OCI-LY7 (cell line): Measurements from ENCODE around the gene FCER1G. TPM values are rescaled to one million over a fixed set of nuclear protein-coding genes. Genes with fewer than 3 reads are reported as not detected.
"Not testable (repeated sequence)": the region's sequence is repeated elsewhere in the genome, so short reads cannot be mapped to it uniquely, and the experiment has no call there.

ENCODE experiments used
- BruUV-seq: library from RNA; stranded (reverse); fragments of 400-500 nt; replicated peaks from 2 replicates; lab custom pipeline; 2021; lab: Mats Ljungman, UMichigan
- CTCF ChIA-PET: fragments of 300-600 bp; sonication (Branson Sonifier 250); formaldehyde crosslinking; loops from one replicate; lab custom pipeline; 2022; ENCODE audit warnings: antibody characterized with exemption; ENCODE audit not compliant: unreplicated experiment; lab: Charles Lee
- POLR2A ChIA-PET: fragments of 300-600 bp; sonication (Branson Sonifier 250); formaldehyde crosslinking; loops from one replicate; lab custom pipeline; 2022; ENCODE audit warnings: antibody characterized with exemption; lab: Charles Lee
- DNase-seq: peaks from one replicate; pipeline ENCODE4 v3.0.0-alpha.2; 2015; ENCODE audit warnings: low spot score
- H2AFZ ChIP-seq: fragments of 200-600 bp; sonication (generic), shearing (Covaris generic); 2 replicates; pipeline ENCODE4 v1.6.1; 2014; ENCODE audit warnings: mild to moderate bottlenecking, antibody characterized with exemption, low read length, moderate library complexity
- H3K27ac ChIP-seq: fragments of 200-600 bp; sonication (generic); 2 replicates; pipeline ENCODE4 v1.5.1; 2014; ENCODE audit warnings: mixed run types, low read depth, mild to moderate bottlenecking, moderate library complexity, low read length, inconsistent platforms; ENCODE audit not compliant: poor library complexity, severe bottlenecking
- H3K36me3 ChIP-seq: fragments of 200-600 bp; sonication (generic); 2 replicates; pipeline ENCODE4 v1.6.1; 2014; ENCODE audit warnings: mild to moderate bottlenecking, antibody characterized with exemption, low read length, moderate library complexity, mixed read lengths; ENCODE audit not compliant: insufficient read depth
- H3K4me1 ChIP-seq: fragments of 200-600 bp; sonication (generic); 2 replicates; pipeline ENCODE4 v1.5.1; 2014; ENCODE audit warnings: mild to moderate bottlenecking, low read length; ENCODE audit not compliant: insufficient read depth, poor library complexity, severe bottlenecking
- H3K4me2 ChIP-seq: fragments of 200-600 bp; sonication (generic); 2 replicates; pipeline ENCODE4 v1.6.1; 2014; ENCODE audit warnings: mild to moderate bottlenecking, low read length
- H3K4me3 ChIP-seq: fragments of 200-600 bp; sonication (generic); 2 replicates; pipeline ENCODE4 v1.5.1; 2014; ENCODE audit warnings: mild to moderate bottlenecking, low read depth, low read length; ENCODE audit not compliant: poor library complexity, severe bottlenecking
- H3K79me2 ChIP-seq: fragments of 200-600 bp; sonication (generic); 2 replicates; pipeline ENCODE4 v1.6.1; 2016; ENCODE audit warnings: low read depth, mild to moderate bottlenecking, low read length, moderate library complexity, mixed read lengths; ENCODE audit not compliant: insufficient read depth
- H3K9me2 ChIP-seq: fragments of 200-600 bp; sonication (generic); 2 replicates; pipeline ENCODE4 v1.6.1; 2016; ENCODE audit warnings: mild to moderate bottlenecking, low read length, mixed read lengths; ENCODE audit not compliant: insufficient read depth
- H3K9me3 ChIP-seq: fragments of 200-600 bp; sonication (generic); 2 replicates; pipeline ENCODE4 v1.6.1; 2014; ENCODE audit warnings: mild to moderate bottlenecking, mixed run types, low read length, mixed read lengths
- H4K20me1 ChIP-seq: fragments of 200-600 bp; sonication (generic); 2 replicates; pipeline ENCODE4 v1.6.1; 2014; ENCODE audit warnings: mild to moderate bottlenecking, antibody characterized with exemption, low read length, moderate library complexity, mixed read lengths; ENCODE audit not compliant: insufficient read depth
- CTCF ChIP-seq: fragments of 200-600 bp; sonication (generic); conservative IDR thresholded peaks from 2 replicates; pipeline ENCODE4 v1.5.1; 2014; ENCODE audit warnings: mild to moderate bottlenecking, antibody characterized with exemption, low read length, moderate library complexity, mixed read lengths
- EZH2phosphoT487 ChIP-seq: fragments of 200-600 bp; sonication (generic); IDR thresholded peaks from 2 replicates; pipeline ENCODE4 v1.6.1; 2018; ENCODE audit warnings: low read depth, borderline replicate concordance, mild to moderate bottlenecking, mixed run types, antibody characterized with exemption, low read length, moderate library complexity, mixed read lengths
- intact Hi-C: fragments of 100-400 bp; cut with micrococcal nuclease; formaldehyde crosslinking; loops from one replicate; pipeline ENCODE4 v1.10.0; 2022; ENCODE audit not compliant: unreplicated experiment
- total RNA-seq, 2 experiments: library from RNA; depleted of rRNA in 1 of 2; stranded (reverse); fragments of >200 nt in 1 of 2; shearing (Covaris generic) in 1 of 2; gene quantifications; 2 replicates each; pipeline ENCODE4 v1.2.3, GENCODE V29; 2014 to 2022

Gene FCER1G
- total RNA-seq, 2 experiments from 2014 or later, result 0.88 to 3.2 TPM

GRCh38 chr1:161241682-161242081, 26.6 kb downstream of the FCER1G start:
- Histone ChIP-seq H3K4me2 (no peak overlapping the region), H4K20me1 (no peaks in the 10 kb centered on the region), H3K27ac (no peak overlapping the region), H2AFZ (no peak overlapping the region), H3K9me3 (no peaks in the 10 kb centered on the region), H3K36me3 (no peaks in the 10 kb centered on the region), H3K4me1 (no peaks in the 10 kb centered on the region), H3K79me2 (no peaks in the 10 kb centered on the region), H3K4me3 (no peak overlapping the region), H3K9me2 (no peaks in the 10 kb centered on the region)
- no peak for DNase-seq
- CTCF ChIA-PET, result no interaction called here
- TF ChIP-seq CTCF (no peak), EZH2phosphoT487 (no peak)
- intact Hi-C loops, result no loop called here
- POLR2A ChIA-PET, result no interaction called here
- no TSS peak for BruUV-seq

GRCh38 chr1:161242313-161242712, 27.2 kb downstream of the FCER1G start:
- TF ChIP-seq CTCF (no peak), EZH2phosphoT487 (no peak)
- H3K4me1 ChIP-seq, result no peaks in the 10 kb centered on the region
- no TSS peak for BruUV-seq
- no peaks in the 10 kb centered on the region for H3K36me3 ChIP-seq
- no peaks in the 10 kb centered on the region for H3K79me2 ChIP-seq
- H4K20me1 ChIP-seq, result no peaks in the 10 kb centered on the region
- ChIA-PET CTCF (no interaction called here), POLR2A (no interaction called here)
- H3K9me3 ChIP-seq, result no peaks in the 10 kb centered on the region
- DNase-seq, result no peak
- intact Hi-C loops, result no loop called here
- no peak overlapping the region for H3K27ac ChIP-seq
- H3K4me3 ChIP-seq, result no peak overlapping the region
- no peaks in the 10 kb centered on the region for H3K9me2 ChIP-seq
- H3K4me2 ChIP-seq, result no peak overlapping the region
- no peak overlapping the region for H2AFZ ChIP-seq

GRCh38 chr1:161244888-161245287, 29.8 kb downstream of the FCER1G start:
- ChIA-PET POLR2A (no interaction called here), CTCF (no interaction called here)
- BruUV-seq, result no TSS peak
- intact Hi-C loops, result no loop called here
- H3K9me3 ChIP-seq, result peaks cover 1% of the 10 kb centered on the region; the same call in 1 of the 2 replicates
- no peak overlapping the region for H3K27ac ChIP-seq
- no peaks in the 10 kb centered on the region for H3K9me2 ChIP-seq
- no peaks in the 10 kb centered on the region for H3K4me1 ChIP-seq
- TF ChIP-seq EZH2phosphoT487 (no peak), CTCF (no peak)
- H3K4me2 ChIP-seq, result no peak overlapping the region
- no peaks in the 10 kb centered on the region for H3K79me2 ChIP-seq
- H3K36me3 ChIP-seq, result no peaks in the 10 kb centered on the region
- no peak for DNase-seq
- H3K4me3 ChIP-seq, result no peak overlapping the region
- no peak overlapping the region for H2AFZ ChIP-seq
- no peaks in the 10 kb centered on the region for H4K20me1 ChIP-seq

- BruUV-seq, H3K9me2 ChIP-seq, H3K79me2 ChIP-seq, DNase-seq, H2AFZ ChIP-seq, H3K36me3 ChIP-seq, CTCF ChIA-PET, H3K27ac ChIP-seq, H3K4me2 ChIP-seq, H3K4me1 ChIP-seq, H3K4me3 ChIP-seq, H3K9me3 ChIP-seq, H4K20me1 ChIP-seq, intact Hi-C loops: not testable (repeated sequence)
- POLR2A ChIA-PET, result interaction anchor here (1.0 to 1.6 kb wide), 2 partner anchors 12 to 24 kb away, joined by 3 to 5 read pairs; partner anchors contain the start of gene TOMM40L
Observed at GRCh38 chr1:161250100-161250499, 35.0 kb downstream of the FCER1G start.
